Nephron progenitor cell (in vitro differentiated cells): Measurements from ENCODE around the gene ITGA6.

Experiments
- DNase-seq: peaks from one replicate; pipeline ENCODE4 v3.0.0; 2021
- H3K27ac Mint-ChIP-seq: 2 replicates; pipeline ENCODE4 v1.8.0; 2021; ENCODE audit warnings: mild to moderate bottlenecking, moderate library complexity, mixed read lengths
- H3K27me3 Mint-ChIP-seq: 2 replicates; pipeline ENCODE4 v1.8.0; 2021; ENCODE audit warnings: mild to moderate bottlenecking, low read depth, mixed read lengths; ENCODE audit not compliant: poor library complexity
- H3K36me3 Mint-ChIP-seq: 2 replicates; pipeline ENCODE4 v1.8.0; 2021; ENCODE audit warnings: low read depth, mixed read lengths
- H3K4me1 Mint-ChIP-seq: 2 replicates; pipeline ENCODE4 v1.8.0; 2021; ENCODE audit warnings: mixed read lengths
- H3K4me3 Mint-ChIP-seq: 2 replicates; pipeline ENCODE4 v1.8.0; 2021; ENCODE audit warnings: mild to moderate bottlenecking, moderate library complexity, mixed read lengths
- H3K9me3 Mint-ChIP-seq: 2 replicates; pipeline ENCODE4 v1.8.0; 2021; ENCODE audit warnings: mild to moderate bottlenecking, moderate library complexity, mixed read lengths
- CTCF ChIP-seq: fragments of 200-600 bp; sonication (generic); IDR thresholded peaks from 2 replicates; pipeline ENCODE4 v1.5.0; 2021; ENCODE audit warnings: antibody characterized with exemption

ITGA6 gene

GRCh38 chr2:172467382-172467781 lies 40.0 kb downstream of the ITGA6 start:
- Mint-ChIP-seq H3K4me3 (no peak overlapping the region), H3K27ac (no peak overlapping the region), H3K36me3 (no peaks in the 10 kb centered on the region), H3K9me3 (no peaks in the 10 kb centered on the region), H3K27me3 (peaks cover 5% of the 10 kb centered on the region), H3K4me1 (peaks cover 17% of the 10 kb centered on the region)
- peak; percentile 36 for TF ChIP-seq CTCF
- no peak for DNase-seq

- Mint-ChIP-seq H3K36me3 (peaks cover 5% of the 10 kb centered on the region), H3K4me1 (peaks cover 31% of the 10 kb centered on the region), H3K9me3 (no peaks in the 10 kb centered on the region), H3K27ac (peak overlapping the region; percentile 24), H3K4me3 (no peak overlapping the region), H3K27me3 (no peaks in the 10 kb centered on the region)
- DNase-seq, result no peak
- TF ChIP-seq CTCF, result no peak
Observed at GRCh38 chr2:172470958-172471922, 43.9 kb downstream of the ITGA6 start.

- Mint-ChIP-seq H3K9me3 (no peaks in the 10 kb centered on the region), H3K4me3 (no peak overlapping the region), H3K27ac (peak overlapping the region; percentile 50), H3K36me3 (peaks cover 5% of the 10 kb centered on the region), H3K4me1 (peaks cover 31% of the 10 kb centered on the region), H3K27me3 (no peaks in the 10 kb centered on the region)
- DNase-seq, result no peak
- TF ChIP-seq CTCF, result no peak
Observed at GRCh38 chr2:172472446-172473033, 45.2 kb downstream of the ITGA6 start.

GRCh38 chr2:172473167-172473566 lies 45.8 kb downstream of the ITGA6 start:
- Mint-ChIP-seq H3K27me3 (no peaks in the 10 kb centered on the region), H3K4me3 (no peak overlapping the region), H3K27ac (no peak overlapping the region), H3K4me1 (peaks cover 31% of the 10 kb centered on the region), H3K9me3 (no peaks in the 10 kb centered on the region), H3K36me3 (peaks cover 5% of the 10 kb centered on the region)
- TF ChIP-seq CTCF, result no peak
- DNase-seq, result no peak

- Mint-ChIP-seq H3K4me1 (peaks cover 41% of the 10 kb centered on the region), H3K9me3 (no peaks in the 10 kb centered on the region), H3K27ac (no peak overlapping the region), H3K27me3 (peaks cover 2% of the 10 kb centered on the region), H3K36me3 (peaks cover 5% of the 10 kb centered on the region), H3K4me3 (no peak overlapping the region)
- TF ChIP-seq CTCF, result no peak
- no peak for DNase-seq
Observed at GRCh38 chr2:172478353-172478752, 51.0 kb downstream of the ITGA6 start.
